Measurements from ENCODE around the gene RAB4A.

The RAB4A gene

GRCh38 chr1:229241390-229241789 is 29.5 kb upstream of the RAB4A start:
- H3K4me3 ChIP-seq (ENCODE audit: control insufficient read depth, low read depth, low read length), result no peak overlapping the region
- TF ChIP-seq CTCF (IDR thresholded peaks at IDR 0.05; ENCODE audit: control insufficient read depth, insufficient read depth, low read depth, low read length, missing control alignments), result no peak
- DNase-seq (ENCODE audit: low read depth), result no peak

GRCh38 chr1:229243638-229244037 is 27.3 kb upstream of the RAB4A start:
- DNase-seq (ENCODE audit: low read depth), result no peak
- TF ChIP-seq CTCF (IDR thresholded peaks at IDR 0.05; ENCODE audit: control insufficient read depth, insufficient read depth, low read depth, low read length, missing control alignments), result no peak
- no peak overlapping the region for H3K4me3 ChIP-seq (ENCODE audit: control insufficient read depth, low read depth, low read length)

- no peak for DNase-seq (ENCODE audit: low read depth)
- no peak overlapping the region for H3K4me3 ChIP-seq (ENCODE audit: control insufficient read depth, low read depth, low read length)
- TF ChIP-seq CTCF (IDR thresholded peaks at IDR 0.05; ENCODE audit: control insufficient read depth, insufficient read depth, low read depth, low read length, missing control alignments), result no peak
Measured at GRCh38 chr1:229244091-229244490, 26.8 kb upstream of the RAB4A start.

- no peak for DNase-seq (ENCODE audit: low read depth)
- no peak for TF ChIP-seq CTCF (IDR thresholded peaks at IDR 0.05; ENCODE audit: control insufficient read depth, insufficient read depth, low read depth, low read length, missing control alignments)
- no peak overlapping the region for H3K4me3 ChIP-seq (ENCODE audit: control insufficient read depth, low read depth, low read length)
Measured at GRCh38 chr1:229247871-229248270, 23.0 kb upstream of the RAB4A start.

- TF ChIP-seq CTCF (IDR thresholded peaks at IDR 0.05; ENCODE audit: control insufficient read depth, insufficient read depth, low read depth, low read length, missing control alignments), result no peak
- no peak overlapping the region for H3K4me3 ChIP-seq (ENCODE audit: control insufficient read depth, low read depth, low read length)
- no peak for DNase-seq (ENCODE audit: low read depth)
Measured at GRCh38 chr1:229248821-229249817, 21.8 kb upstream of the RAB4A start.

- no peak for DNase-seq (ENCODE audit: low read depth)
- no peak for TF ChIP-seq CTCF (IDR thresholded peaks at IDR 0.05; ENCODE audit: control insufficient read depth, insufficient read depth, low read depth, low read length, missing control alignments)
- H3K4me3 ChIP-seq (ENCODE audit: control insufficient read depth, low read depth, low read length), result no peak overlapping the region
Measured at GRCh38 chr1:229249854-229250644, 20.9 kb upstream of the RAB4A start.

All from AG09309 (cell line).